Right atrium auricular region (tissue), 2 donors: Measurements from ENCODE around the gene NACC2. TPM values are rescaled to one million over a fixed set of nuclear protein-coding genes. Genes with fewer than 3 reads are reported as not detected.

Experiments
- DNase-seq: peaks from one replicate; pipeline ENCODE4 v3.0.0-alpha.2; 2019; ENCODE audit warnings: low spot score
- H3K27ac ChIP-seq, 2 donors: fragments of 200-600 bp; sonication (generic); 1 replicate in 1 of 2; 2 replicates in 1 of 2; pipeline ENCODE4 v1.5.1; 2016 to 2019
- H3K27me3 ChIP-seq, 2 donors: fragments of 200-600 bp; sonication (generic); one replicate each; pipeline versions ENCODE4 v1.5.1 to v1.6.0; 2017 to 2019
- H3K36me3 ChIP-seq: fragments of 200-600 bp; sonication (generic); one replicate; pipeline ENCODE4 v1.5.1; 2016
- H3K4me1 ChIP-seq, 2 donors: fragments of 200-600 bp; sonication (generic); one replicate each; pipeline versions ENCODE4 v1.5.1 to v1.6.0; 2017 to 2019
- H3K4me3 ChIP-seq, 2 donors: fragments of 200-600 bp; sonication (generic); 1 replicate in 1 of 2; 2 replicates in 1 of 2; pipeline ENCODE4 v1.5.1; 2017 to 2019; ENCODE audit warnings: mild to moderate bottlenecking in 1 of 2, moderate library complexity in 1 of 2
- H3K9me3 ChIP-seq, 2 donors: fragments of 200-600 bp; sonication (generic); one replicate each; pipeline ENCODE4 v1.5.1; 2019
- total RNA-seq, 2 donors: library from RNA; depleted of rRNA; stranded (reverse); fragments of >200 nt; gene quantifications; one replicate each; pipeline ENCODE4 v1.1.0, GENCODE V29; 2016
- TF ChIP-seq, protein P1 (sequence below), 2 donors: fragments of 200-600 bp; sonication (generic); IDR thresholded peaks; one replicate each; pipeline ENCODE4 v1.5.1; 2019; ENCODE audit warnings: antibody characterized with exemption in 2 of 2

NACC2 gene
- total RNA-seq, 2 donors from 2014 or later = 49.1 to 55.5 TPM

DNA sequence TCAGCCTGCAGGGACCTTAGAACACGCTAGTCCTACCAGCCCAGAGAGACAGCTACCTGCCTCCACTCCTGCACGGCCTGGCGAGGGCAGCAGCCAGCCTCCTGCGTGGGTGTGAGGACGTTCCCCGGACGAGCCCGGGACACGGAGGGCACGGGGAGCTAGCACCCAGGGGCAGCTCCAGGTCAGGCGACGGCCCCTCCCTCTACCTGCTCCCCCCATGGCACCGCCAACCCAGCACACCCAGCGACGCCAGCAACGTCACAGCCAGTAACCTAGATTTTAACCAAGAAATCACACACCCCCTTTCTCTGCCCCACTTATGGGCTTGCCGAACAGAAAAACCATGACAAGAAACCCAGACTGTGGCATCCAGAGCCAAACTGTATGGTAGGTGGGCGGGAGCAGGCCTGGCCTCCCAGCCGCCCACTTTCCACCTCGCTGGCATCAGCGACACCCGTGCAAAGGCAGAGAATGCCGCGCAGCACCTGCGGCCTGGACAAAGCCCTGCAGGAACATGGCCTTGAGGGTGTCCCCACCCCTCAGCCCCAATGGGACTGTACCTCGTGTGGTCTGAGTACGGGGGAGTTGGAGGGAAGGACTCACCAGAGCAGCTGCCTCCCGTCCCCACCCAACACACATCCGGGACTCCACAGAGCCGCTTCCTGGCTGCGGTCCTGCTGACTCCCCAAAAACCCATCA, 47.9 kb downstream of the NACC2 start:
- peaks cover 0 to 45% of the 10 kb centered on the region in 2 donors for H3K4me1 ChIP-seq
- peak; percentile 55 for DNase-seq
- H3K36me3 ChIP-seq = peaks cover 21% of the 10 kb centered on the region
- H3K27ac ChIP-seq = no peak overlapping the region
- H3K9me3 ChIP-seq = no peaks in the 10 kb centered on the region
- no peaks in the 10 kb centered on the region for H3K27me3 ChIP-seq
- TF ChIP-seq, protein P1, sequence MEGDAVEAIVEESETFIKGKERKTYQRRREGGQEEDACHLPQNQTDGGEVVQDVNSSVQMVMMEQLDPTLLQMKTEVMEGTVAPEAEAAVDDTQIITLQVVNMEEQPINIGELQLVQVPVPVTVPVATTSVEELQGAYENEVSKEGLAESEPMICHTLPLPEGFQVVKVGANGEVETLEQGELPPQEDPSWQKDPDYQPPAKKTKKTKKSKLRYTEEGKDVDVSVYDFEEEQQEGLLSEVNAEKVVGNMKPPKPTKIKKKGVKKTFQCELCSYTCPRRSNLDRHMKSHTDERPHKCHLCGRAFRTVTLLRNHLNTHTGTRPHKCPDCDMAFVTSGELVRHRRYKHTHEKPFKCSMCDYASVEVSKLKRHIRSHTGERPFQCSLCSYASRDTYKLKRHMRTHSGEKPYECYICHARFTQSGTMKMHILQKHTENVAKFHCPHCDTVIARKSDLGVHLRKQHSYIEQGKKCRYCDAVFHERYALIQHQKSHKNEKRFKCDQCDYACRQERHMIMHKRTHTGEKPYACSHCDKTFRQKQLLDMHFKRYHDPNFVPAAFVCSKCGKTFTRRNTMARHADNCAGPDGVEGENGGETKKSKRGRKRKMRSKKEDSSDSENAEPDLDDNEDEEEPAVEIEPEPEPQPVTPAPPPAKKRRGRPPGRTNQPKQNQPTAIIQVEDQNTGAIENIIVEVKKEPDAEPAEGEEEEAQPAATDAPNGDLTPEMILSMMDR (IDR thresholded peaks at IDR 0.05) = no peak
- H3K4me3 ChIP-seq = no peak overlapping the region

- peaks cover 21% of the 10 kb centered on the region for H3K36me3 ChIP-seq
- TF ChIP-seq, protein P1 (IDR thresholded peaks at IDR 0.05) = no peak
- peaks cover 0 to 38% of the 10 kb centered on the region in 2 donors for H3K4me1 ChIP-seq
Measured at GRCh38 chr9:136046554-136046920, 48.6 kb downstream of the NACC2 start.

DNA sequence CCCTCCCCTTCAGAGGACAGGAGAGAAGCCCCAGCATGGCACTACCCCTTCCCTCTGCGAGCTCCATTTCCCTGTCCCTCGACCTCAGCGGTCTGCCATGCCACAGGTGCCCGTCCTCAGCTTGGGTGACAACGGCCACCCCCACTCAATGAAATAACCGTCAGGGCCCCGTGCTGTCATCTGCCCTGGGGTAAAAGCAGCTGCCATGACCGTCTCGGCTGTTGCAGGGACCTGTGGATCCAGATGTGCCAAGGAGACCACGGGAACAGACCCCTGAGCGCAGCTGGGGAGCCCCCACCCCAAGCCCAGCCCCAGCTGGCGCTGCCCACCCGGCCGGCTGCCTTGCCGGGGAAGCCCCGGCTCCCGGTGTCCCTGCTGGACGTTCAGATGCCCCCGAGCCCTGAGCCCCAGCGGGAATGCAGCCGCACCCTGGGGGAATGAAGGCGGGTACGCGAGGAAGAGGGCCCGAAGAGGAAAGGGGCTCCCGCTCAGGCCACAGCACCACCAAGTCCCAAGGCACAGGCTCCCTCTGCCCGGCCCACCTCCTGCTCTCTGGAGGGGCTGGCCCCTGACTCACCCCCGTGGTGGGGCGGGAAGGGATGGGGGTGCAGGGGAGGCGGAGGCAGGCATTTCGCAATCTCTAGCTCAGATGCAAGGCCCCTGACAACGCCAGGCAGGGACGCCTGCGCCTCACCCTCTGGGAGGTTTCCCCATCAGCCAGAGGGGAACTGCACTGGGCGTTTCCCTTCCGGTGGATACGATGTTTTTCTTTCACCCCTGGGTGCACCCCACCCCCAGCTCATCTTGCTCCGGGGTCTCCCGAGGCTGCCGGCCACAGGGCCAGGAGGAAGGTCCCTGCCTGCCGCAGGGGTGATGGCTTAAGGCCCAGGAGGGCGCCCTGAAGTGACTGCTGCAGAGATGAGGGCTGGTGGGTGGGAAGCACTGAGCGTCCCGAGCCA, 49.2 kb downstream of the NACC2 start:
- Histone ChIP-seq H3K27ac (no peak overlapping the region), H3K36me3 (peaks cover 21% of the 10 kb centered on the region), H3K9me3 (no peaks in the 10 kb centered on the region), H3K27me3 (no peaks in the 10 kb centered on the region), H3K4me1 (peaks cover 0 to 31% of the 10 kb centered on the region in 2 donors), H3K4me3 (no peak overlapping the region)
- TF ChIP-seq, protein P1 (IDR thresholded peaks at IDR 0.05) = no peak
- peak; percentile 60 for DNase-seq

More at GRCh38 chr9:136046554-136046920, 48.6 kb downstream of the NACC2 start:
- Histone ChIP-seq H3K27me3 (no peaks in the 10 kb centered on the region), H3K4me3 (no peak overlapping the region), H3K9me3 (no peaks in the 10 kb centered on the region), H3K27ac (no peak overlapping the region)
- DNase-seq = peak; percentile 53

GRCh38 chr9:136044971-136045594, 50.0 kb downstream of the NACC2 start:
- TF ChIP-seq, protein P1 (IDR thresholded peaks at IDR 0.05) = no peak
- Histone ChIP-seq H3K4me3 (no peak overlapping the region), H3K27me3 (no peaks in the 10 kb centered on the region), H3K4me1 (peaks cover 0 to 24% of the 10 kb centered on the region in 2 donors), H3K9me3 (peaks cover 0 to under 1% of the 10 kb centered on the region in 2 donors), H3K27ac (no peak overlapping the region), H3K36me3 (peaks cover 20% of the 10 kb centered on the region)
- no peak for DNase-seq

DNA sequence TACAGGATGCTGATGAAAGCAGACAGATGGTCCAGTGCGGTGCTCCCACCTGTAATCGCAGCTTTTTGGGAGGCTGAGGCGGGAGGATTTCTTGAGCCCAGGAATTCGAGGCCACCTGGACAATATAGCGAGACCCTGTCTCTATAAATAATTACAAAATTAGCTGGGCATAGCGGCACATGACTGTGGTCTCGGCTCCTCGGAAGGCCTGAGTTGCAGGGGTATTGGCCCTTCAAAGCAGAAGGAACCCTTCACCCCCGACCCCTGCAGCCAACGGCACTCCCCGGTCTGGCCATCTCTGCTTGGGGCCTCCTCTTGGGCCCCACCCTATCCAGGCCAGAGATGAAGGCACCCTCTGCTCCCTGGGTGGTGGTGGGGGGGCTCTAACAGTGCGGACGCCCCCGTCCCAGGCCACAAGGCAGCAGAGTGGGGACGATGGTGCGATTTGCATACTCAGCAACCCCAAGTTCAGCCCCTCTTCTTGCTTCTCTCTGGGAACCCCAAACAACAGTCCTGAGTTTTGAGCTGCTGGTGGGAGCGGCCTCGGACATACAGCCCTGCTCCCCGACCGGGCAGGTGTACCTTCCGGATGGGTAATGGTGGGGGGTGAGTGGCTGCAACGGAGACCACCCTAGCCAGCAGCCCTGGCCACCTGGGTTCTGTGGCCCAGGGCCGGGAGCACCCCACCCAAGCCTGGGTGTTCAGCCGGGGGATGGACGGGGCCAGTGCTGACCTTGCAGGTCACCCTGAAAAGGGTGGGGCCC, 50.7 kb downstream of the NACC2 start:
- Histone ChIP-seq H3K4me1 (peaks cover 0 to 24% of the 10 kb centered on the region in 2 donors), H3K9me3 (peaks cover 0 to 7% of the 10 kb centered on the region in 2 donors), H3K27me3 (no peaks in the 10 kb centered on the region), H3K36me3 (peaks cover 13% of the 10 kb centered on the region), H3K4me3 (no peak overlapping the region), H3K27ac (no peak overlapping the region)
- no peak for DNase-seq
- TF ChIP-seq, protein P1 (IDR thresholded peaks at IDR 0.05) = no peak
